ENCODE data around the gene PIMREG.

The PIMREG gene

DNA sequence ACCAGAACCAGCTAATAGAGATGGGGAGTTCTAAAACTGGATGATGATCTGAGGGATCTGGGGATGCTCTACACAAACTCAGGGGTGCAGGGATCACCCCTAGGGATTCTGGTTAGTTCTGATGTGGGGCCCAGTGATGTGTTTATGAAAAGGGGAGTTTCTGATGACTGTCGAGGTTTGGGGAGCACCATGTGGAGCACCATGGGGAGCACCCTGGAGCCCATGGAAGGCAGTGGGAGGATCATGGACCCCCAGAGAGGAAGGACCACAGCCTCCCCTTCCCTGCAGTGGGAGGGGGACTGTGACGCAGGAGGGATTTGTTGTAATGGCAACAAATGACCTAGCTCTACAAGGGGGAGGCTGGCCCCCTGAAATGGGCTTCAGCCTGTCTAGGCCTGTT lies 18.4 kb downstream of the PIMREG start:
- no peak for DNase-seq

DNA sequence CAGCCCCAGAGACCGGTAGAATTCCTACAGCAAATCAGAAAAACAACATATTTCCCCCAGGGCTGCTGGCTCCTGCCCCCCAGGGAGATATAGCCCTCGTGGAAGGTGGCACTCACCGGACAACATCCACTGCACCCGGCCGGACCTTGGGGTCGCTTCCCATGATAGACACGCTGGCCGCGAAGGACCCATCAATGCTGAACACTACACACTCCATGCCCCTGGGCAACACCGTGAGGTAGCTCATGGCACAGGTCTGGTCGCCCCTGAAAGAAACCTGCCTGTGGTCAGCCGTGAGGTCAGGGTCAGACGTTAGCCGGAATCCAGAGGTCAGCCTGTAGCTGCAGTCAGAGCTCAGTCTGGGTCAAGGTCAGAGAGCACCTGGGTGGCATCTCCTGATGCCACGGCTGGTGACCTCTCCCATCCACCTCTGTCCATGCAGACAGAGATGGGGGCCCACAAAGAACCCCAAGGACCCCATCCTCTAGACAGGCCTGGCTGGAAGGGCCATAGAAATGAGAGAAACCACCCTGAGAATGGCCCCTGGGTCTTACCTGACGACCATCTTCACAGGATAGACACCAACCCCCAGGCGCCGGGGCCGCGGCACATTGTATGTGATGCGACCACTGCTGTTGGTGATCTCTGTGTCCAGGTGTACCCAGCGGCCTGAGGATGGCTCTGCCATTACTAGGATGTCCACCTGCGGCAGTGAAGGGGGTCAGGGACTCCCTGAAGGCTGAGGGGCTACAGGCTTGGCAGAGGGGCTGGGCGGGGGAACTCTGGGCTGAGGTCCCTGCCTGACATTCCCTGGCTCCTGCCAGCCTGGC lies 19.6 kb downstream of the PIMREG start:
- DNase-seq, result no peak

DNA sequence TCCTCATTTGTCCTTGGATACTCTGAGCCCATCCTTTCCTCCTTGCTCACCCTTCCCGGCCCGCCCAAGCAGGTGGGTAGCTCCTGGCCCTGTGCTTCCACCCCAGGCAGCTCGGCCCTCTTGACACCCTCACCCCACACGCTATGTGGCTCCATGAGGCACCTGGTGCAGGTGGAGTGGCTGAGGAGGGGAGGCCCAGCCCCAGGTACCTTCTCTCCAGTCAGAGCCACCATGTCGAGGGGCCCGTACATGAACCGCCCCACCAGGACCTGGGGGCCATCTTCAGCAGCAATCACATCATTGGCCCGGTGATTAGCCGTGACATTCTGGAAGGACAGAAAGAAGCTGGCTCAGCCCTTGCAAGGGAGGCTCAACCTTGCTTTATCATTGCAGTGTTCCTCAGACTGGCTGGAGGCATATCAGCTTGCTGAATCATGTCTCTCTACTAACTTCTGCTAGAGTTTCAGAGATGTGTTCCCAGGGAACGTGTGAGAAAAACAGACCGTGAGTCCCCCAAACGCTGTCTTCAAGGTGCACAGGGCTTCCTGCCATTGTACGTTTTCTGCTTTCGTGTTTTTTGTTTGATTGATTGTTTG lies 20.3 kb downstream of the PIMREG start:
- no peak for DNase-seq

DNA sequence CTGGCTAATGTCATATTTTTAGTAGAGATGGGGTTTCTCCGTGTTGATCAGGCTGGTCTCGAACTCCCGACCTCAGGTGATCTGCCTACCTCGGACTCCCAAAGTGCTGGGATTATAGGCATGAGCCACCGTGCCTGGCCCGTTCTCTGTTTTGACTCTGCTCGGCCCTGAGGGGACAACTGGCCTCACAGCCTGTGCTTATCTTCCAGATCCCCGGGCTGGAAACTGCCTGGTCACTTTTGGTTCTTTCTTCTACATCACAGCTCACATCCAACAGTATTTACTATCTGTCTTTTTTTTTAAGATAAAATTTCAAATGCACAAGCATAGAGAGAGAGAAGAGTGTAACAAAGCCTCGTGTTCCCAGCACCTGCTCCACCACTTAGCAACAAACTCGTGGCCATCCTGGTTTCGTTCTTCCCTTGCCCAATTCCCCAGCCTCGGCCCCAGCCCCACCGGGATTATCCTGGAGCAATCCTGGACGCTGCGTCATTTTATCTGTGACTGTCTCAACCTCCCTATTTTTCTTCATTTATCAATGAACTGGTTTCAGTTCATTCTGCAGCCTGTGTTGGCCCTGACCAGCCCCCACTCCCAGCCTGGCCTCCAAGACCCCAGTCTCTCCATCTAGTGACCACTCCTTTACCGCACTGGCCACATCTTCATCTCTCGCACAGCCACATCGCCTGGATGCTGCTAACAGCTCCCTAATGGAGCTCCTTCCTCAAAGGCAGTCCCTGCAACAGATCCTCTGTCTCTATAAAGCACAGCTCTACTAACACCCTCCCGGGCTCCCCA lies 21.1 kb downstream of the PIMREG start:
- no peak for DNase-seq

DNA sequence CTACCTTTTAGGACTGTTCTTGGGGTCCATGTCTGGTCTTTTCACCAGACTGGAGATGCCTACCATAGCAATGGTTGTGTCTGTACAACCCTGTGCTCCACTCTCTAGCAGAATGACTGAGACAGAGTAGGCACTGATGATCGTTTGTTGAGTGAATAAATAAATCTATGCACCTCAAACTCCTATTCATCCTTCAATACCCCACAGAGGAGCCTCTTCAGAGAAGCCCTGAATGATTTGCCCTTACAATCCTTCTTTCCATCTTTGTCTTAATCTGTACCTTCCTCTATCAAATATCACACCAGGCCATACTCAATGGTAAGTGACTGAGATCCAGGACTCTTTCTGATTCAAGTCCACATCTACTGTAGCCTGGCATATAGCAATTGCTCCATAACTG lies 23.3 kb downstream of the PIMREG start:
- DNase-seq, result no peak

DNA sequence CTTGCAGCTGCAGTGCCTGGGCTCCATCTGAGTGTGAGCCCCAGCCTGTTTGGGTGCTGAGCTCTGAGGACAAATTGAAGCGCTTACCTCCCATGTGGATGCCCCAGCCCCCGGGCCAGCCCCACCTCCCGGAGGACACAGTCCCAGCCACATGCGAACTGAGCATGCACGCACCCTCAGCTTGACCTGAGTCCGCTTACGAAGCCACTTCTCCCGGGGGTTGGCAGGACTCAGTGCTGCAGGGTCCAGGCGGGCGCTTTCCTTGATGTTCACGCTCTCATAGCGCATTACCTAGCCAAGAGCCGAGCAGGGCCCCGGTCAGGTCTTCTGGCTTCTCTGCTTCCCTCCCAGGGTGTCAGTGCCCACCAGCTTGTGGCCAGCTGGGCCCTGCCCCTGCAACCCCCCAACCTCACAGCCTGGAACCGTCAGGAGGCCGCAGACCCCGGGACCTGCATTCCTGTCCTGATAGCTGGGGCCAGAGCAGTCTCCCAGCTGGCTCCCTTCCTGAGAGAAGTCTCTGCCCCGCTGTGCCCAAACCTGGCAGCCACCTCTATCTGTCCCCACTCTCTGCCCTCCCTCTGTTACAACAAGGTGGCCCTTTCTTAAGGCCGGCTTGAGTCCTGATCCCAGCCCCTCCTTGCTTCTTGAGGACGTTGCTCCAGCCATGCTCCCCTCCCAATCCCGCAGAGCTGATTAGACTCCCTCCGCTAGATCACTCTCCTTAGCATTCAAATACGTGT lies 24.0 kb downstream of the PIMREG start:
- DNase-seq, result no peak

DNA sequence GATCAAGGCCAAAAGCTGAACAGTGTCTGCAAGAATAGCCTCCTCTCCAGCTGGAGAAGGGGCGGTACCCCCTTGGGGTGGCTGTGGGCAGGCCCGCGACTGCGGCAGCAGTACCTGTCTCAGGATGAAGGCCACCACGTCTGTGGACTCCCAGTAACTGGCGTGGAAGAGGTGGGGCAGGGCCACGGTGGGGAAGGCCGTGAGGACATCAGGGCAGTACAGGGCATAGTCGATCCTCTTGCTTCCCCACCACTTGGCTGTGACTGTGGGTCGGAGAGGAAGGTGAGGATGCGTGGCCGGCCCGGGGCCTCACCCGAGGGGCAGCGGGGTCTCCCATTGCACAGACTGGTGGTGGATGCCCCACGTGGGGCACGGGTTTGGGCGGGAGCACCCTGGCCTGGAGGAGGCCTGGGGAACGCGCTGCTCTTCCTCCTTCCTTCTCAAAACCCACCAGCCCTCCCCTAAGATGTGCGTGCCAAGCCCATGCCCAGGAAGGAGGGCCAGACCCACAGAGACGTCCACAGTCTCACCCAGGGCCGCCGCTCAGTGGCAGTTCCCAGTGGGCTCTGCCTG lies 26.0 kb downstream of the PIMREG start:
- no peak for DNase-seq

DNA sequence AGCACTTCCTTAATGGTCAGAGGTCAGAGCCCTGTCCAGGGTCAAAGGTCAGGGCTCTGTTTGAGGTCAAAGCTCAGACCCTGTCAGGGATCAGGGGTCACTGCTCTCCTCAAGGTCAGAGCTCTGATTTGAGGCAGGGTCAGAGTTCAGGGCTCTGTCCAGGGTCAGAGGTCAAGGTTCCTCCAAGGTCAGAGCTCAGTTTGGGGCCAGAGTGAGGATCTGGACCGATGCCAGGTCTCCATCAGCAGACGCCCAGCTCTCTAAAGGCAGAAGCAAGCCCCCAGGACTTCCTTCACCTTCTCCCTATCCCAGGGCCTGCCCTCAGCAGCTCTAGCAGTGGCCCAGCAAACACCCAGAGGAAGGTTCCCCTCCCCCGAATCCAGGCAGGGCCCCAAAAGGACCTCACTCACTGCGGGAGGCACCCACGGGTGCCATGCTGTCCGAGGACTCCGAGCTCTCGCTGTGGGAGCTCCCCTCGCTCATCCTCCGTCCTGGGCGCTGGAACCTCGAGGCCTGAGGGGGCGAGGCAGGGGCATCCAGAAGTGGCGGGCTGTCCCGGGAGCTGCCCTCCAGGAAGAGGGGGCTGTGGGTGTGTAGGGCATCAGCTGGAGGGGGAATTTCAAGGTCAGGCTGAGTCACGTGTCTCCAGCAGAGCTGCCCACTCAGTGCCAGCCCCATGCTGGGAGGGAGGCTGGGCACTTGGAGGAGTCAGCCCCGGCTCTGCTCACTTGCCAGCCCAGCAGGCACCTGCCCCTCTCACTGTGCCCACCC lies 26.7 kb downstream of the PIMREG start:
- no peak for DNase-seq

DNA sequence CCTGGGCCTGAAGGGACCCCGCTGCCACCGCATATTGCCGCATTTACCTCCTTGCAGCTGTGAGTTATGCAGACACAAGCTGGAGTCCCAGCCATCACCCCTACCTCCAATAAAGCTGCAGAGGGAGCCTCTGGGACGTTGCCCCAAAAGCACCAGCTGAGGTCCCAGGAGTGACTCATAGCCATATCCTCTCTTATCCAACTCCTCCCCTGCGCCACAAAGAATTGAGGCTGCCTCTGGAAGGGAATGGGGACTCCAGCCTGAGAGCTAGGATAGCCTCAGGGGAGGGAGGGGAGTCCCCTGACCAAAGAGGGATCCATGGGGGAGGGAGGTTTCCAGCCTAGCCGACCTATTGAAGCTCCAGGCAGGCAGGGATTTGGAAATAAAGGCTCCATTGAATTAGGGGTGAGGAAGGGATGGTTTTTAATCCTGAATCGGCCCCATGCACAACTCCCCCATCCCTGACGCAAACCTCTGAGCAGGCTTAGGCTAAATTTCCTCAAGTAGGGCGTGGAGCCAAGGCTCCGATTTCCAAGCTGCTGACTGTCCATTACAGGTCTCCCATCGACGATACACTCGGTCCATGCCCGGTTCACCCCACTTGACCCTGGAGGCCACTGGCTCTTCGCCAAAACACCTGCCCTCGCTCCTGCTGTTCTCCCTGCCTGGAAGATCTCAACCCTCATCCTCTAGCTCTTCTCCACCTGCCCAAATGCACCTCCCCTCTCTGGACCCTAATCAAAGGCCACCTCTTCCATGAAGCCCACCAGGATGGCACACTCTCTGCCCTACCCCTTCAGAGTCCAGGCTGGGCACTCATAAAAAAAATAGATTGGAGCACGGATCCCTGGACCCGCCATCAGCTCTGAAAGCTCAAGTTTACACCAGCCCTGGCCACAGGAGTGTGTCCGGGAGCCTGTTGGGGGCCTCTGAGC lies 27.5 kb downstream of the PIMREG start:
- DNase-seq, result no peak

DNA sequence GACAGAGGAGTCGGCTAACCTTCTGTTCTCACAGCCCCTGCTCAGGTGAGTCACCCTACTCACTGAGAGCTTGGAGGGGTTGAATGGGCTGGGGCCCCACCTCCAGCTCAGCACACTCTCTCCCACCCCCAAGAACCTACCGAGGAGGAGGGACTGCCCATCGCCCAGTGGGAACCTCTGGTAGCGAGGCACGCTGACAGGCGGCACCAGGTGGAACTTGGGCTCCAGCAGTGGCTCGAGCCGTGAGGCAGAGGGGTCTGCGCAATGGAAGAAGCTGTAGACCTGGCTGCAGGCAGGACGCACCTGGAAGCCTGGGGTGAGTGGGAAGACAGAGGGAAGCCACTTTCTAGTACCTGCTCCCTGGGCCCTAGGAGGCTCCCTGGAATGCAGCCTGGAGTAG lies 28.3 kb downstream of the PIMREG start:
- DNase-seq, result no peak

DNA sequence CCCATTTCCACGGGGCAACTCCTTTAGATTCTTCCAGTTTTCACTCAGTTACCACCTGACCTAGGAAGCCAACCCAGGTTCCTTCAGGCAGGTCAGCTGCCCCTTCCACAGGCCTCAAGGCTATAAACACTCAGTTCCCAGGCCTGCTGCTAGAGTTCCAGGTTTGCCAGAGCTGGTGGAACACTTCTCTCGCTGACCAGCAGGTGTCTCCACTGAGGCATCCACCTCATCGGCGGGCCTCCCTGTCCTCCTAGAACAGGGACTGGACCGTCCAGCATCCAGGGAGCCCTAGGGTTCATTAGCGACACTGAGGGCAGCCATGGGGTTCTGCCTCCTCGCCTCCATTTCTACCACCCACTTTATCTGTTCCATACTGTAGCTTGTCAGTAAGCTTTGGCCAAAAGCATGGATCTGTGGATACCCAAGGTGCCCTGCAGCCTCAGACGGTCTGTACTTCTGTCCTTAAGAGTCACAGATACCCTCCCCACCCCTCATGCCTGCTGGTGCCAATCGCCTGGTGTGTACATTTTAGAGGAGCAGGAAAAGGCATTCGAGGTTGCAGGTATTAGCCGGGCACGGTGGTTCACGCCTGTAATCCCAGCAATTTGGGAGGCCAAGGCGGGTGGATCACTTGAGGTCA lies 29.0 kb downstream of the PIMREG start:
- DNase-seq, result no peak

DNA sequence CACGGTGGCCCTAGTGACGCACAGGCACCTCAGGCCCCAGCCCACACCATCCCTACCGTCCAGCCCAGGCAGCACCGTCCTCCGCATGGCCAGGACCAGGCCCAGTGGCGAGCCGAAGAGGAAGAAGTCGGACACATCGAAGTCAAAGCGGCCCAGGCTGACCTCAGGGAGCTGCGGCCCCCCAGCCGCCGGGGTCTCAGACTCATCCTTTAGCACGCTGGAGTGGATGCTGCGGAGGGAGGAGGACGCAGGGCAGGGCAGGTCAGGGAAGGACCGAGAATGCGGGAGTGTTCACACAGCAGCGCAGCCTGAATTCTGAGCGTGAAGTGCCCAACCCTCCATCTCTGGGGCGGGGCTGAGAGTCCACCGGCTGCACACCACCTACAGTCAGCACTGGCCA lies 30.1 kb downstream of the PIMREG start:
- no peak for DNase-seq

DNA sequence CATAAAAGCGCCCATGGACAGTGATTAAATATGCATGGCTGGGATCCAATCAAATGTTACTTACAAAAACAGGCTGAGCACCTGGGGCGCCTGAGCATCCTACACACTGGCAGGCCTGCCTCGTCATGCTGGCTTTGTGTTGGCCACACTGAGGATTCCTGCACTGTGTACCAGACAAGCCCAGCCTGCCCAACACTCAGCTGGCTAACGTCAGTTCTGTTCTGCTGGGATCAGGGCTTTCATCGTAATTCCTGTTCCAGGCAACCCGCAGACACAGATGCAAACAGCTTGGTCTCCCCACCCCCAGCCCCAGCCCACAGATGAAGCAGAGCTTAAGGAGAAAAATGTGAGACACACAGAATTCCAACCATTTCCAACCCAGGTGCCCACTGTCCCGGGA lies 30.7 kb downstream of the PIMREG start:
- no peak for DNase-seq

DNA sequence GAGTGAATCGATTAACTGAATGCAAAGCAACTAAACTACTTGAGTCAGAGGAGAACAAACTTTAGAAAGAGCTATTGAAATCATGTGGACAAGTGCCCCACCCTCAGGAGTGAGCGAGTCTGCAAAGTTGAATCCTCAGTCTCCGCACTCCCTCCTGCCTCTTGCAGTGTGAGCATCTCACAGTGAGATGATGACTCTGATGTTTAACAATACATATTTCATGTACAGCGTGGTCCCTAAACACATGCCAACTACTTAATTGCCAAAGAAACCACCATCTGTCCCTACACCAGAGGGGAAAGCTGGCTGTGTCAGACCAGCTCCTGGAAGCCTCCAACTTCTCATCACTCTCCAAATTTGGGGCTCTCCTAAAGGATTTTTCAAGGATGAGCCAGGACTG lies 31.2 kb downstream of the PIMREG start:
- DNase-seq, result no peak

DNA sequence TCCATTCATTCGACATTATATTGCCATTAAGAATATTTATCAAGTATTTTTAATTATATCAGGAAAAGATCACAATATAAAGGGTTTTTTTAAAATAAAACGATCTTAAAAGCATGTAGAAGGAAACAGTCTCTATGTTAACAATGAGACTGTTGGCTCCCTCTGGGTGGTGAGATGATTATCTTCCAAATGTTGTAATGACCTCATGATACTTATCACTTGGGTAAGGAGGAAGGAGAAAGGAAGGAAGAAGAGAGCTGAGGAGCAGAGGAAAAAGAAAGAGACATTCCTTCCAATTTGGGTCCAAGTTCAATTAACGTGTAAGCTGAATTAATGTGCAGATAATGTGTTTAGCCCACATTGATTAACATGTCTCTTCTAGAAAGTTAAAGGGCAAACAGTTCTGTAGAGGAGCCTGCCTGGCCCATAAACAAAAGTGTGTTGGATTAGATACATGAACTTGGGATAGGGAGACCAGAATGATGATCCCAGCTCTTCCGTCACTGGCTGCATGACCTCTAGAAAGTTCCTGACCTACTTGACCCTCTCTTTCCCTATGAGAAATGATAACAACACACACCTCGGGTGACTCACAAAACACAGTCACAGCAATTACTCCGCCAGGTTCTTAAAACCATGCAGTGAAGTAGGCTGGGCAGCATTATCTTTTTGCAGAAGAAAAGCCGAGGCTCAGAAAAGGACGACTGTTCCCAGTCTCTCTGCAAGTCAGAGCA lies 32.0 kb downstream of the PIMREG start:
- DNase-seq, result no peak

DNA sequence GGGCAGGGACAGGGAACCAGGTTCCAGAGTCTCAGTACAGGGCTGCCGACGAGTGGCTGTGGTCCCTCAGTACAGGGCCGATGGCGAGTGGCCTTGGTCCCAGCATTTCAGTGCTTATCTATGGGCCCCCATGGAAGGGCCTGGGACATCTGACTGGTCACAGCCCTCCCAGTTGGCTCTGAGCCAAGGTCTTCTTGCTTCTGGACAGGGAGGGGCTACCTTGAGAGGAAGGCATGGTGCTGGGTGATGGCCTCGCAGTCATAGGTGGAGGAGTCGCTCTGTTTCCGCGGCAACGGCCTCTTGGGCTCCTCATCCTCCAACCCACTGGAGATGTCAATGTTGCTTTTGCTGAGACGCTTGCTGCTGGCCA lies 32.5 kb downstream of the PIMREG start:
- DNase-seq, result no peak

DNA sequence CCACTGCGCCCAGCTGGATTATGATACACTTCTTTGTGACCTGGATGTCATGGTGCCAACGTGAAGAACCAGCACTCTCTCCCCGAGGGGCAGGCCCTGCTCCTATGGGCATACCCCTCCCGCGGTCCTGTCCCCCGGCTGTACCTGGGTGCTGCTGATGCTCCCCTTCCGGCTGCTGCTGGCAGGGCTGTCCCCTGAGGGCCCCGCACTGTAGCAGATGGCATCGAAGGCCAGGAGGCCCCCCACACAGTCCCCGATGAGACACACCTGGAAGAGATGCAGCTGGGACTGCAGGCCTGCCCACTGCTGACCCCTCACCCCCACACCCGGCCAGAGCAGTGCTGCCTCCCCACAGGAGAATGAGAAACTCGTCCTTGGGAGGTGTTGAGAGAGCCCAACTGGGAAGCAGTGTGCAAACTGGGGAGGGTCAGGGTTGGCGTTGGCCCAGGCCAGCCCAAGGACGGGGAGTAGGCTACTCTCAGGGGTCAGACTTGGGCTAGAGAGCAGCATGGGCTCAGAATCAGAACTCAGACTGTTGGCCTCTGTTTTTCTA lies 33.7 kb downstream of the PIMREG start:
- DNase-seq, result no peak

DNA sequence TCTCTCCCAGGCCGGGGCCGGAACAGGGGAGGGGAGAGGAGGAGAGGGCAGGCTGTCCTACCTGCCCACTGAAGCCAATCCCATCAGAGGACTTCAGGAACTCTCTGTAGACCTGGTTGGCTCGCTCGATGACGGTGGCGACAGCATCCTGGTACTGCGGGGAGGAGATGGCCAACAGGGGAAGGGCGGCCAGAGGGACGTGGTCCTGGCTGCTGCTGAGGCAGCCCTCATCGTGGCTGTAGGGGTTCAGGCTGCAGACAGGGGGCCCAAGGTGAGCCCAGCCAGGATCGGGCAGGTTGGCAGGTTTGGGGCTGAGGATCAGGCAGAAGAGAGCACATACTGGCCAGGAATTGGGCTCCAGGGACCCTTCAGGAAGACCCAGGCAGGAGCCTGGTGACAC lies 34.2 kb downstream of the PIMREG start:
- DNase-seq, result no peak

DNA sequence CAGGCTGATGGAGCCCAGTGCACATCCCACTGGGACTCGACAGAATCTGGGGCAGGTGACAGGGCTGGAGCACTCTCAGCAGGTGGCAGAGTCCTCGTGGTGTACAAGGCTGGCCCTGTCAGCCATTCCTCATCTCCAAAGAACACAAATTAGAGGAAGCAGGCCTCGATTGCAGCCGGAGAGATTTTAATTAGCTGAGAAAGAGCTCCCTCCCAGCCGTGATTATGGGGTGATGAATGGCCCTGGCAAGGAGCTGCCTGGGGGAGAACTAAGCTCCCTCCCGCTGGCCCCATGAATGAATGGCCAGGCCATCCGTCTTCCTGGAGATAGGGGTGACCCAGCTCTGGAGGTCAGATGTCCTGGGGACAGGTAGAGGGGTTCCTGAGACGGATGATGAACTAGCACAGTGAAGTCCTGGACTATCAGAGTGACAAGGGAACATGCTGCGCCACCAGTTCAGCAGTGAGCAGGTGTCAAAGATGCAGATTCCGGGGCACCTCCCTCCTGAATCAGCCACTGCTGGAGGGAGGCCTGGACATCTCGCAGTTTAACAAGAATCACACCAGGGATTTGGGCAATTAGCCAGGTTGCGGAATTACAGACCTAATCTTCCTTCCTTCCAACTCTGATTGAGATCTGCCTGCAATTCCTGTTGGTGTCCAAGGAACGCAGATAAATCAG lies 35.5 kb downstream of the PIMREG start:
- no peak for DNase-seq

Data from cortex of kidney (tissue), 1 donor.